Measurements from ENCODE around the gene TRIP10.
"Not testable (repeated sequence)": the region's sequence is repeated elsewhere in the genome, so short reads cannot be mapped to it uniquely, and the experiment has no call there.

TRIP10 gene

GRCh38 chr19:6766357-6767080 lies 27.0 kb downstream of the TRIP10 start:
- no peak for DNase-seq (ENCODE audit: low read depth in 1 of 2, low spot score in 1 of 2)

- DNase-seq (ENCODE audit: low read depth in 1 of 2, low spot score in 1 of 2), result no peak
Observed at GRCh38 chr19:6767081-6767356, 27.5 kb downstream of the TRIP10 start.

- DNase-seq (ENCODE audit: low read depth in 1 of 2, low spot score in 1 of 2), result peak; percentile 91 to 94
Observed at GRCh38 chr19:6767357-6768235, 28.1 kb downstream of the TRIP10 start, which contains the start of gene SH2D3A. TSS of gene SH2D3A (minus strand) at chr19:6767435. CDS start at chr19:6763748, 3,687 bp downstream.

GRCh38 chr19:6768236-6768785 lies 28.8 kb downstream of the TRIP10 start:
- DNase-seq (ENCODE audit: low read depth in 1 of 2, low spot score in 1 of 2), result no peak

GRCh38 chr19:6769006-6769619 lies 29.6 kb downstream of the TRIP10 start:
- no peak for DNase-seq (ENCODE audit: low read depth in 1 of 2, low spot score in 1 of 2)

- not testable (repeated sequence) for DNase-seq (ENCODE audit: low read depth in 1 of 2, low spot score in 1 of 2)
Observed at GRCh38 chr19:6771648-6772027, 32.2 kb downstream of the TRIP10 start.

- DNase-seq (ENCODE audit: low read depth in 1 of 2, low spot score in 1 of 2), result peak; percentile 60 to 63
Observed at GRCh38 chr19:6772028-6772865, 32.8 kb downstream of the TRIP10 start, which contains the start of gene VAV1. TSS of gene VAV1 (plus strand) at chr19:6772708. CDS start at chr19:6772808, 100 bp downstream.

GRCh38 chr19:6772866-6773322 lies 33.4 kb downstream of the TRIP10 start:
- no peak for DNase-seq (ENCODE audit: low read depth in 1 of 2, low spot score in 1 of 2)

- DNase-seq (ENCODE audit: low read depth in 1 of 2, low spot score in 1 of 2), result peak in 1 of 2 donors; percentile 20
Observed at GRCh38 chr19:6773323-6773931, 33.9 kb downstream of the TRIP10 start.

GRCh38 chr19:6774821-6775707 lies 35.6 kb downstream of the TRIP10 start:
- no peak for DNase-seq (ENCODE audit: low read depth in 1 of 2, low spot score in 1 of 2)

GRCh38 chr19:6776045-6776444 lies 36.6 kb downstream of the TRIP10 start:
- not testable (repeated sequence) for DNase-seq (ENCODE audit: low read depth in 1 of 2, low spot score in 1 of 2)

- no peak for DNase-seq (ENCODE audit: low read depth in 1 of 2, low spot score in 1 of 2)
Observed at GRCh38 chr19:6776999-6777398, 37.5 kb downstream of the TRIP10 start.

GRCh38 chr19:6777434-6777833 lies 38.0 kb downstream of the TRIP10 start:
- no peak for DNase-seq (ENCODE audit: low read depth in 1 of 2, low spot score in 1 of 2)

GRCh38 chr19:6778386-6778785 lies 38.9 kb downstream of the TRIP10 start:
- no peak for DNase-seq (ENCODE audit: low read depth in 1 of 2, low spot score in 1 of 2)

- no peak for DNase-seq (ENCODE audit: low read depth in 1 of 2, low spot score in 1 of 2)
Observed at GRCh38 chr19:6779206-6779605, 39.7 kb downstream of the TRIP10 start.

- no peak for DNase-seq (ENCODE audit: low read depth in 1 of 2, low spot score in 1 of 2)
Observed at GRCh38 chr19:6787393-6787792, 47.9 kb downstream of the TRIP10 start.

GRCh38 chr19:6788896-6789295 lies 49.4 kb downstream of the TRIP10 start:
- DNase-seq (ENCODE audit: low read depth in 1 of 2, low spot score in 1 of 2), result no peak

- DNase-seq (ENCODE audit: low read depth in 1 of 2, low spot score in 1 of 2), result no peak
Observed at GRCh38 chr19:6790194-6791128, 51.0 kb downstream of the TRIP10 start.

Data from stimulated activated CD4-positive, alpha-beta T cell treated with anti-CD3 and anti-CD28 coated beads, Interleukin-15, amount 100 ng/mL, for 1 hour (primary cell).